ENCODE results near the gene DUSP8. TPM values are rescaled to one million over a fixed set of nuclear protein-coding genes. Genes with fewer than 3 reads are reported as not detected.
"Not testable (repeated sequence)": the region's sequence is repeated elsewhere in the genome, so short reads cannot be mapped to it uniquely, and the experiment has no call there.

The DUSP8 gene
- polyA plus RNA-seq, 1 experiment: 1.5 TPM

- Histone ChIP-seq H3K27ac (ENCODE audit: low read depth, low read length) (no peak overlapping the region), H3K9me3 (ENCODE audit: control insufficient read depth, insufficient read depth, low read length) (no peaks in the 10 kb centered on the region), H3K4me3 (ENCODE audit: low read depth, low read length) (no peak overlapping the region), H3K27me3 (ENCODE audit: control insufficient read depth, insufficient read depth, low read length) (peaks cover 30% of the 10 kb centered on the region)
- CTCF ChIA-PET: no interaction called here
- DNase-seq (ENCODE audit: low read depth, low spot score): no peak
- POLR2A ChIA-PET: no interaction called here
- no peak for TF ChIP-seq CTCF (IDR thresholded peaks at IDR 0.05; ENCODE audit: low read depth, low read length)
These were observed 26.7 kb upstream of the DUSP8 start for GRCh38 chr11:1598816-1599215.

- not testable (repeated sequence) for DNase-seq (ENCODE audit: low read depth, low spot score); H3K4me3 ChIP-seq (ENCODE audit: low read depth, low read length); H3K9me3 ChIP-seq (ENCODE audit: control insufficient read depth, insufficient read depth, low read length); H3K27ac ChIP-seq (ENCODE audit: low read depth, low read length)
- H3K27me3 ChIP-seq (ENCODE audit: control insufficient read depth, insufficient read depth, low read length): peaks cover 34% of the 10 kb centered on the region
- POLR2A ChIA-PET: interaction anchor here (0.6 kb wide), 1 partner anchor 20 kb away, joined by 3 read pairs; no protein-coding TSS in a partner anchor
- CTCF ChIA-PET: interaction anchor here (0.7 kb wide), 2 partner anchors 15 to 301 kb away, joined by 3 to 6 read pairs; no protein-coding TSS in a partner anchor
These were observed 26.3 kb upstream of the DUSP8 start for GRCh38 chr11:1598406-1598805.

- Histone ChIP-seq H3K9me3 (ENCODE audit: control insufficient read depth, insufficient read depth, low read length) (no peaks in the 10 kb centered on the region), H3K27me3 (ENCODE audit: control insufficient read depth, insufficient read depth, low read length) (peaks cover 37% of the 10 kb centered on the region), H3K4me3 (ENCODE audit: low read depth, low read length) (no peak within 1 kb of the TSS), H3K27ac (ENCODE audit: low read depth, low read length) (no peak within 1 kb of the TSS)
- TF ChIP-seq CTCF (IDR thresholded peaks at IDR 0.05; ENCODE audit: low read depth, low read length): no peak
- ChIA-PET CTCF (interaction anchor here (0.7 kb wide), 2 partner anchors 16 to 302 kb away, joined by 3 to 6 read pairs; no protein-coding TSS in a partner anchor), POLR2A (interaction anchor here (0.6 kb wide), 1 partner anchor 20 kb away, joined by 3 read pairs; no protein-coding TSS in a partner anchor)
- no peak for DNase-seq (ENCODE audit: low read depth, low spot score)
These were observed 25.9 kb upstream of the DUSP8 start, which contains the start of gene KRTAP5-2 for GRCh38 chr11:1597994-1598380. TSS of gene KRTAP5-2 (minus strand) at chr11:1598294. CDS start at chr11:1598250, 44 bp downstream.

- H3K4me3 ChIP-seq (ENCODE audit: low read depth, low read length): no peak overlapping the region
- CTCF ChIA-PET: interaction anchor here (0.7 to 2.3 kb wide), 2 partner anchors 16 to 51 kb away, joined by 3 to 8 read pairs; no protein-coding TSS in a partner anchor
- POLR2A ChIA-PET: interaction anchor here (0.6 kb wide), 1 partner anchor 21 kb away, joined by 3 read pairs; no protein-coding TSS in a partner anchor
- no peak for TF ChIP-seq CTCF (IDR thresholded peaks at IDR 0.05; ENCODE audit: low read depth, low read length)
- no peak overlapping the region for H3K27ac ChIP-seq (ENCODE audit: low read depth, low read length)
- peaks cover 37% of the 10 kb centered on the region for H3K27me3 ChIP-seq (ENCODE audit: control insufficient read depth, insufficient read depth, low read length)
- DNase-seq (ENCODE audit: low read depth, low spot score): no peak
- no peaks in the 10 kb centered on the region for H3K9me3 ChIP-seq (ENCODE audit: control insufficient read depth, insufficient read depth, low read length)
These were observed 25.4 kb upstream of the DUSP8 start for GRCh38 chr11:1597331-1597993.

- peaks cover 42% of the 10 kb centered on the region for H3K27me3 ChIP-seq (ENCODE audit: control insufficient read depth, insufficient read depth, low read length)
- H3K4me3 ChIP-seq (ENCODE audit: low read depth, low read length); H3K27ac ChIP-seq (ENCODE audit: low read depth, low read length); H3K9me3 ChIP-seq (ENCODE audit: control insufficient read depth, insufficient read depth, low read length); POLR2A ChIA-PET; DNase-seq (ENCODE audit: low read depth, low spot score): not testable (repeated sequence)
- CTCF ChIA-PET: interaction anchor here (0.8 to 2.3 kb wide), 4 partner anchors 21 to 55 kb away, joined by 3 to 15 read pairs (median 6); no protein-coding TSS in a partner anchor
These were observed 24.6 kb upstream of the DUSP8 start for GRCh38 chr11:1596576-1597121.

GRCh38 chr11:1595994-1596575, 24.0 kb upstream of the DUSP8 start:
- H3K27ac ChIP-seq (ENCODE audit: low read depth, low read length); H3K4me3 ChIP-seq (ENCODE audit: low read depth, low read length); DNase-seq (ENCODE audit: low read depth, low spot score); H3K9me3 ChIP-seq (ENCODE audit: control insufficient read depth, insufficient read depth, low read length); POLR2A ChIA-PET: not testable (repeated sequence)
- peaks cover 42% of the 10 kb centered on the region for H3K27me3 ChIP-seq (ENCODE audit: control insufficient read depth, insufficient read depth, low read length)
- CTCF ChIA-PET: interaction anchor here (0.7 to 2.3 kb wide), 9 partner anchors 13 to 78 kb away, joined by 3 to 17 read pairs (median 5); no protein-coding TSS in a partner anchor
